Fibroblast of skin of back (primary cell): Measurements from ENCODE around the gene MESP2.

Source experiments
- DNase-seq: peaks from one replicate; pipeline ENCODE4 v3.0.0-alpha.2; 2013

MESP2 gene

GRCh38 chr15:89756897-89757296 lies 19.2 kb upstream of the MESP2 start:
- DNase-seq = no peak

GRCh38 chr15:89758283-89758682 lies 17.8 kb upstream of the MESP2 start:
- no peak for DNase-seq

DNA sequence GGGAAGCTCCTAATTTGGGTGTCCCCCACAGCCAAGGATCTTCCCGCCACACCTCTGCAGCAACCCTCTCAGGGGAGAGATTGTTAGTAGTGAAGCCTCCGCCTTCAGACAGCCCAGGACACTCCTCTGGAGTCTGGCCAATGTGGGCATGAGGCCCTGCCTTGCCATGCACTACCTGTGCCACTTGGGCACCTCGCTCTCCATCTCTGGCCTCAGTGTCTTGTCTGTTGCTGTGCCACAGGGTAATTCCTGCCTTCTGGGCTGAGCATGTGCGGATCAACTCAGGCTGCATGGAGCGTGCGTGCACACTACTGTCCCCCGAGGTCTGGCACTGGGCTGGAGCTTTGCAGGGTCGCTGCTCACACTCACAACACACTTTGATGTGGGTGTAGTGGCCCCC lies 17.2 kb upstream of the MESP2 start:
- no peak for DNase-seq

GRCh38 chr15:89759835-89760234 lies 16.3 kb upstream of the MESP2 start:
- DNase-seq = no peak

GRCh38 chr15:89760303-89761008 lies 15.7 kb upstream of the MESP2 start:
- DNase-seq = peak; percentile 65

GRCh38 chr15:89761009-89761831 lies 14.9 kb upstream of the MESP2 start:
- DNase-seq = no peak

DNA sequence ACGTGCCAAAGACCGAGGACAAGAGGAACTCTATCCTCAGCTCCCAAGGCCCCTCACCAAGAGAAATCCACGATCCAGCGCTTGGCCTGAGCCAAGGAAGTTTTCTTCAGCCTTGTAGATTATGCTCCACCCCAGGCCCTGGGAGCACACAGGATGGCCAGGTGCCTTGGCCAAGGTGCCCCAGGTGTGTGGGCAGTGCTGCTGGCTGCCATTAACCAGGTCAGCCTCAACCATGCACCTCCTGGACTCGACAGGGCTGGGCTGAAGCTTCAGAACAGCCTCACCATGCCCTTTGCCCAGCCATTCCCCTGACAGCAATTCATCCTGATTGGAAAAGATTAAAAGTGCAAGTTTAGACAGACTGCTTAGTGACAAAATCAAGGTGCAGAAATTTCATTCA lies 14.2 kb upstream of the MESP2 start:
- DNase-seq = no peak

- no peak for DNase-seq
Measured at GRCh38 chr15:89765694-89766093, 10.4 kb upstream of the MESP2 start.

GRCh38 chr15:89766357-89767311 lies 9.5 kb upstream of the MESP2 start:
- DNase-seq = no peak

- no peak for DNase-seq
Measured at GRCh38 chr15:89767411-89767915, 8.7 kb upstream of the MESP2 start.

GRCh38 chr15:89768071-89768500 lies 8.0 kb upstream of the MESP2 start:
- no peak for DNase-seq

DNA sequence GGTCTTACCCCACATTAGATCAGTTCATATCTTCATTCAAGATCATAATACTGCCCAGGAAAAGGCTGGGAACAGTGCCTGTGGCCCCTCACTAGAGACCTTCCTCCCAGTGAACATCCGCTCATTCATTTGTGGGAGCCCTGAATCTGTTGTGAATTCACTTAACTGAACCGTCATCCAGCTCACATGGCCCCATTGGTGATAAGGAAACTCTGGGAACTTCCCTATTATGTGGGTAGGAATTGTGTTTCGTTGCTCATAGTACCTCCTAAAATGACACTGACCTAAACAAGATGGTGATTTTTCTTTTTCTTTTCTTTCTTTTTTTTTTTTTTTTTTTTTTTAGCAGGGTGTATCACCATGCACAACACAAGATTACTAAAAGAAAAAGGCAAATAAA lies 6.8 kb upstream of the MESP2 start:
- DNase-seq = no peak

DNA sequence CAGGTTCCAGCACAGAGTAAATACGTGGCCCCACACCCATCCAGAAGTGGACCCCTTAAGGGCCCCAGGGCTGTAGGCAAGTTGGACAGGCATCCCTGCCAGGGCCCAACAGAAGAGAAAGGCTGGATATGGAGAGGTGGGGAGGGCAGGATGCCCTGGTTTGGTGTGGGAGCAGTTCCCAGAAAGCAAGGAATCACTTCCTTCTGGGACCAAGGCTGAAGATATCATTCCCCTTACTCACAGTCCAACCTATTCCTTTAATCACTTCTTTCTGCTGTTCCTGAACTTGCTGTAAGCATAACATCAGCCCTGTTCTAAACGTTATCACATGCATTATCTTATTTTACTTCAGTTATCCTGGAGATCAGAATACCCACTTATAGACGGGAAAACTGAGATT lies 6.1 kb upstream of the MESP2 start:
- peak; percentile 56 for DNase-seq

- peak; percentile 75 for DNase-seq
Measured at GRCh38 chr15:89772932-89773583, 3.1 kb upstream of the MESP2 start.

GRCh38 chr15:89774492-89774891 lies 1.6 kb upstream of the MESP2 start:
- DNase-seq = no peak

GRCh38 chr15:89775815-89776214 lies 317 bp upstream of the MESP2 start:
- no peak for DNase-seq

DNA sequence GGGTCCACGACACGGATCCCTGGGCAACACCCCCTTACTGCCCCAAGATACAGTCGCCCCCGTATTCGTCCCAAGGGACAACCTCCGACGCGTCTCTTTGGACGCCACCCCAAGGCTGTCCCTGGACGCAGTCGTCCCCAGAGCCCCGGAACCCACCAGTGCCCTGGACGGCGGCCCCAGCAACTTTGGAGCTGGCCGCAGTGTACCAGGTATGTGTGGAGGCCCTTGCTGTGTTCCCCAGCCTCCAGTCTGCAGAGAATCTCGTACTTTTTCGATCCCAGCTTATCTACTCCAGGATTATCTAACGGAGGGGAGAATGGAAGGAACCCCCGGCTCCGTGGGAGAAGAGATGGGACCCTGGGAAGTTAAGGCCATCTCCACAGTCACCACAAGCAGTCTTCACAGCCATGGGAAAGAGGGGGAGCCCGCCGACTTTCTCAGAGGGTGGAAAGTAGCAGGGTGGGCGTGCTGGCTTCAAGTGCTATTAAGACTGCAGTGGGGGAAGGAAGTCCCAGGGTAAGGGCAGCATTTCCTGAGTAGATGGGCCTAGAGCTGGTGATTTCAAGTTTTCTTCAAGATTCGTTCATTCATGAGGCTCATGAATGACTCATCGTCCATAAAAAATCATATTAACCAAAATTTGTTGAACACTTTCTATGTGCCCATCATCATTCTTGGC lies 1.1 kb downstream of the MESP2 start:
- no peak for DNase-seq

GRCh38 chr15:89777782-89778380 lies 1.7 kb downstream of the MESP2 start:
- DNase-seq = no peak

DNA sequence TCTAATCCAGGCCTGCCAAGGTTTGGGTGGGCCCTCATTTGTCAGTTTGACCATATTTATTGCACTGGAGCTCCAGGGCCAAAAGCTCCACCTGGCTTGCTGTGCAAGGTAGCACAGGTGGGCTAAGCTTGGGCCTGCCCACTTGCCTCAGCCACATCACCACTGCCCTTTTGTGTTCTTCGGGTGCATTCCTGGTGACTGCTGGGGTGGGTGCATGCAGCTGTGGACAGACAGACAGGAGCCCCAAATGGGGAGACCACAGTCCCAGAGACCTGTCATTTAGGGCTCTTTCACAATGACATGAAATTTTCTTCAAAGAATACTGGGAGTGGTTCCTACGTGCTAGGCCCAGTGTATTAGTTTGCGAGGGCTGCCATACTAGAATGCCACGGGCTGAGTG lies 2.7 kb downstream of the MESP2 start:
- no peak for DNase-seq

DNA sequence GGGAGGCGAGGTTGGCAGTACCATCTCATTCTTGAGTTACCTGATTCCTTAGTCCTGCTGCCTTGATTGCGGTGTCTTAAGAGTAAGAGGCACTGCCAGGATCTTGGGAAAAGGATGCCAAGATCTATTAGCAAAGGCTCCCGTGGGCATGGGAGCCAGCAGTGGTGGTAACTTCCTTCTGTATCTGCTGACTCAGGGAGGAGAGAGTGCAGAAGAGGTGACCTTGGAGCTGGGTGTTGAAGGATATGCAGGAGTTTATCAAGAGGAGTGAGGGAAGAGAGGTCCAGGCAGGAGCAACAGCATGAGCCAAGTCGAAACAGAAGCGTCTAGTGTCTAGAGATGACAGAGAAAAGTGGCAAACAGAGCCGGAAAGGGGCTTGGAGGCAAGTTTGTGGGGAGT lies 4.5 kb downstream of the MESP2 start:
- DNase-seq = no peak

GRCh38 chr15:89781055-89781454 lies 4.9 kb downstream of the MESP2 start:
- no peak for DNase-seq
